ENCODE measurements around the gene DIAPH1. TPM values are rescaled to one million over a fixed set of nuclear protein-coding genes. Genes with fewer than 3 reads are reported as not detected.

The DIAPH1 gene
- total RNA-seq, result 63.5 and 74.3 TPM in 2 replicates
- long read RNA-seq, partial matches to known transcripts, result 17 of 22 reads
- long read RNA-seq, other reads (novel, unspliced or antisense), result 3 of 22 reads

- Mint-ChIP-seq H3K27me3 (no peaks in the 10 kb centered on the region), H3K9me3 (ENCODE audit: low read depth) (no peaks in the 10 kb centered on the region), H3K4me3 (ENCODE audit: low read depth) (peak within 1 kb of the TSS; percentile 99), H3K4me1 (ENCODE audit: low read depth) (peaks cover 25% of the 10 kb centered on the region), H3K36me3 (ENCODE audit: insufficient read depth) (peaks cover 7% of the 10 kb centered on the region), H3K27ac (peak within 1 kb of the TSS; percentile 98)
- DNase-seq (ENCODE audit: low spot score, unreplicated experiment), result peak; percentile 96
- TF ChIP-seq CTCF (IDR thresholded peaks at IDR 0.05; ENCODE audit: unreplicated experiment), result peak; percentile 96
Observed at GRCh38 chr5:141618804-141619554, at the start of gene DIAPH1. Gene DIAPH1 (minus strand): TSS chr5:141619000. CDS start chr5:141618914, 86 bp downstream.

DNA sequence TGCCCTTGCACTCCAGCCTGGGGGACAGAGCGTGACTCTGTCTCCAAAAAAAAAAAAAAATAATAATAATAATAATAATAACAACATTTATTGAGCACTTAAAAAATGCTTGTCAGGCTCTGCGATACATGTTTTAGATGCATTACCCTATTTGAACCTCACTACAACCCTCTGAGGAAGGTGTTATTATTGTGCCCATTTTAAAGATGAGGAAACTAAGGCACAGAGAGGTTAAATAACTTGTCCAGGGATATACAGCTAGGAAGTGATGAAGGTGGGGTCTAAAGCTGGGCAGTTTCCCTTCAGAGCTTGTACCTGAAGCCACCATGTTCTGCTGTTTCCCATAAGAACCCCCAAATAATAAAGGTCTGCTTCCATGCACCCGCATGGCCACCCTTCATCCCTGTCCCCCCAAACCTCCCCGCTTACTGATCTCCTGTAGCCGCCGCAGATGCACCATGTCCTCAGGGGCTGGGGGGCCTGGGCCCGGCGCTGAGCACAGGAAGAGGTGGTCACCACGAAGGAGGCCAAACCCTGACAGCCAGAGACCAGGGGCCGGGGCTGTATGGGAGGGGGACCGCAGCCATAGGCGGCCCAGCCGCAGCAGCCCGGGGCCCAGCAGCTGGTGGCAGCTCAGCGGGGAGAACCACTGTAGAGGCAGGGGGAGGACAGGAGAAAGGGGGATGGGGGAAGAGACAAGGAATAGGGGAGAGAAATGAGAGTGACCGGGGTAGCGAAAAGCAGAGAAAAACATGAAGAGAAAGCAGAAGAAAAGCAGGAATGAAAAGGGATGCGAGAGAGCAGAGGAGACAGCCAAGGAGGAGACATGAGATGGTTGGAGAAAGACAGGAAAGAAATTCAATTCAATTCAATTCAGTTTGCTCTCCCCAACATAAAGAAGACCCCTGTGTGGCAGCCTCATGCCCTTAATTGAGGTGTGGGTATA, 47.5 kb upstream of the DIAPH1 start:
- Mint-ChIP-seq H3K36me3 (ENCODE audit: insufficient read depth) (no peaks in the 10 kb centered on the region), H3K9me3 (ENCODE audit: low read depth) (no peaks in the 10 kb centered on the region), H3K4me1 (ENCODE audit: low read depth) (peaks cover 2% of the 10 kb centered on the region), H3K27ac (no peak overlapping the region), H3K27me3 (no peaks in the 10 kb centered on the region), H3K4me3 (ENCODE audit: low read depth) (no peak overlapping the region)
- no peak for TF ChIP-seq CTCF (IDR thresholded peaks at IDR 0.05; ENCODE audit: unreplicated experiment)
- no peak for DNase-seq (ENCODE audit: low spot score, unreplicated experiment)

- no peaks in the 10 kb centered on the region for H3K9me3 Mint-ChIP-seq (ENCODE audit: low read depth)
- H3K4me3 Mint-ChIP-seq (ENCODE audit: low read depth), result no peak overlapping the region
- peak; percentile 74 for DNase-seq (ENCODE audit: low spot score, unreplicated experiment)
- no peaks in the 10 kb centered on the region for H3K27me3 Mint-ChIP-seq
- H3K27ac Mint-ChIP-seq, result no peak overlapping the region
- H3K4me1 Mint-ChIP-seq (ENCODE audit: low read depth), result peaks cover 2% of the 10 kb centered on the region
- no peaks in the 10 kb centered on the region for H3K36me3 Mint-ChIP-seq (ENCODE audit: insufficient read depth)
- peak; percentile 93 for TF ChIP-seq CTCF (IDR thresholded peaks at IDR 0.05; ENCODE audit: unreplicated experiment)
Observed at GRCh38 chr5:141664733-141665461, 46.1 kb upstream of the DIAPH1 start.

GRCh38 chr5:141663506-141663905, 44.7 kb upstream of the DIAPH1 start:
- Mint-ChIP-seq H3K27ac (no peak overlapping the region), H3K4me3 (ENCODE audit: low read depth) (no peak overlapping the region), H3K9me3 (ENCODE audit: low read depth) (no peaks in the 10 kb centered on the region), H3K4me1 (ENCODE audit: low read depth) (peaks cover 2% of the 10 kb centered on the region), H3K27me3 (no peaks in the 10 kb centered on the region), H3K36me3 (ENCODE audit: insufficient read depth) (no peaks in the 10 kb centered on the region)
- no peak for TF ChIP-seq CTCF (IDR thresholded peaks at IDR 0.05; ENCODE audit: unreplicated experiment)
- DNase-seq (ENCODE audit: low spot score, unreplicated experiment), result no peak

- Mint-ChIP-seq H3K4me1 (ENCODE audit: low read depth) (peaks cover 2% of the 10 kb centered on the region), H3K4me3 (ENCODE audit: low read depth) (no peak overlapping the region), H3K9me3 (ENCODE audit: low read depth) (no peaks in the 10 kb centered on the region), H3K36me3 (ENCODE audit: insufficient read depth) (no peaks in the 10 kb centered on the region), H3K27me3 (no peaks in the 10 kb centered on the region), H3K27ac (no peak overlapping the region)
- no peak for DNase-seq (ENCODE audit: low spot score, unreplicated experiment)
- TF ChIP-seq CTCF (IDR thresholded peaks at IDR 0.05; ENCODE audit: unreplicated experiment), result no peak
Observed at GRCh38 chr5:141662028-141662427, 43.2 kb upstream of the DIAPH1 start.
